VCaP (cell line): ENCODE data around the gene ZNF292.

ENCODE experiments used
- H3K27ac ChIP-seq: fragments of 450-650 bp; 2 replicates; pipeline ENCODE4 v1.5.1; 2017
- CTCF ChIP-seq: fragments of 450-650 bp; conservative IDR thresholded peaks from 2 replicates; pipeline ENCODE4 v1.5.1; 2017; ENCODE audit warnings: mild to moderate bottlenecking, moderate library complexity

The ZNF292 gene

GRCh38 chr6:87154993-87155841 lies at the start of gene ZNF292:
TSS of gene ZNF292 (plus strand) at chr6:87155565. CDS start at chr6:87155592, 27 bp downstream.
- no peak for TF ChIP-seq CTCF

GRCh38 chr6:87105823-87106222 lies 49.5 kb upstream of the ZNF292 start:
- no peak for TF ChIP-seq CTCF
- no peak overlapping the region for H3K27ac ChIP-seq

More at GRCh38 chr6:87154993-87155841, at the start of gene ZNF292:
- H3K27ac ChIP-seq = peak within 1 kb of the TSS; percentile 94

- TF ChIP-seq CTCF = no peak
- H3K27ac ChIP-seq = no peak overlapping the region
Measured at GRCh38 chr6:87110636-87111035, 44.7 kb upstream of the ZNF292 start.

- TF ChIP-seq CTCF = no peak
- H3K27ac ChIP-seq = no peak overlapping the region
Measured at GRCh38 chr6:87115402-87116135, 39.8 kb upstream of the ZNF292 start.

GRCh38 chr6:87116922-87117321 lies 38.4 kb upstream of the ZNF292 start:
- no peak for TF ChIP-seq CTCF
- H3K27ac ChIP-seq = no peak overlapping the region

GRCh38 chr6:87118054-87118453 lies 37.3 kb upstream of the ZNF292 start:
- no peak for TF ChIP-seq CTCF
- no peak overlapping the region for H3K27ac ChIP-seq

GRCh38 chr6:87122477-87122876 lies 32.9 kb upstream of the ZNF292 start:
- TF ChIP-seq CTCF = no peak
- H3K27ac ChIP-seq = no peak overlapping the region
